Stimulated activated CD4-positive, alpha-beta T cell treated with anti-CD3 and anti-CD28 coated beads, Interleukin-15, amount 100 ng/mL, for 1 hour (primary cell): ENCODE results near the gene MCHR1.
"Not testable (repeated sequence)": the region's sequence is repeated elsewhere in the genome, so short reads cannot be mapped to it uniquely, and the experiment has no call there.

Experiments
- DNase-seq, 2 donors: peaks; one replicate each; pipeline ENCODE4 v3.0.0-alpha.2; 2020; ENCODE audit warnings: low read depth in 1 of 2, low spot score in 1 of 2

Gene MCHR1

DNA sequence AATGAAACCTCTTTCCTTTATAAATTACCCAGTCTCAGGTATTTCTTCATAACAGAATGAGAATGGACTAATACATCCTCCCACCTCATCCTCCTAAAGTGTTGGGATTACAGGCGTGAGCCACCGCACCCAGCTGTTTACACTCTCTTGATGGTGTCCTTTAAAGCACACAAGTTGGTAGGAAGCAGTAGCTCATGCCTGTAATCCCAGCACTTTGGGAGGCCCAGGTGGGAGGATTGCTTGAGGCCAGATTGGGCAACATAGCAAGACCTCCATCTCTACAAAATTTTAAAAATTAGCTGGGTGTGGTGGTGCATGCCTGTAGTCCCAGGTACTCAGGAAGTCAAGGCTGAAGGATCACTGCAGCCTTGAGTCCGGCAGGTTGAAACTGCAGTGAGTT, 23.3 kb upstream of the MCHR1 start:
- not testable (repeated sequence) for DNase-seq

- not testable (repeated sequence) for DNase-seq
Measured at GRCh38 chr22:40656651-40657050, 22.6 kb upstream of the MCHR1 start.

DNA sequence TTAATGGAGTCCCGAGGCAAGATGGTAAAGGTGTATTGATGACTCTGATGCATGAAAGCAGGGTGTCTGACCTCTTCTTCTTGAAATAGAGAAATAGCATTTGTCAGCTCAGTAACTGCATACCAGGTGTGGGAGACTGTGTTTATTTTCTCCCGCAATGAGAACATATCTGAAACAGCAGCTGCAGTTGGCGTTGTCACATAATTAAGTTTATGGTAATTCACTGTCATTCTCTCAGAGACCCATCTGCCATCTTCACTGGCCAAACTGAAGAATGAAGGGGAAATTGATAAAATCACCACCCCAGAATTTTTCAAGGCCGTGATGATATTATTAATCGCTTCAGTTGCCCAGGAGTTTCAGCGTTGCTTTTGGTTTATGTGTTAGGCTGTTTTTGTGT, 20.1 kb upstream of the MCHR1 start:
- no peak for DNase-seq

GRCh38 chr22:40660730-40661129, 18.6 kb upstream of the MCHR1 start:
- DNase-seq, result no peak

DNA sequence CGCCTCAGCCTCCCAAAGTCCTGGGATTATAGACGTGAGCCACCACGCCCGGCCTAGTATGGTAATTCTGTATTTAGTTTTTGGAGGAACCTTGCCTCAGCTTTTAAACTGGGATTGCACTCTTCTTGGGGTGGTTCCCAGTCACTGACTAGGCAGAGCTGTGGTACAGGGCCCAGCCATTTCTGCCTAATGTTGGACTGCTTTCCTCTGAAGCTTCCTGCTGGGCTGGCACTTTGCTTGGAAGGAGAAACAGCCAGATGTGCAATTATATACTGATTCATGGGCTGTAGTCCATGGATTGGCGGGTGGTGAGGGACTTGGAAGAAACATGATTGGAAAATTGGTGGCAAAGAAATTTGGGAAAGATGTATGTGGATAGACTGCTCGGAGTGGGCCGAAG, 17.6 kb upstream of the MCHR1 start:
- no peak for DNase-seq

DNA sequence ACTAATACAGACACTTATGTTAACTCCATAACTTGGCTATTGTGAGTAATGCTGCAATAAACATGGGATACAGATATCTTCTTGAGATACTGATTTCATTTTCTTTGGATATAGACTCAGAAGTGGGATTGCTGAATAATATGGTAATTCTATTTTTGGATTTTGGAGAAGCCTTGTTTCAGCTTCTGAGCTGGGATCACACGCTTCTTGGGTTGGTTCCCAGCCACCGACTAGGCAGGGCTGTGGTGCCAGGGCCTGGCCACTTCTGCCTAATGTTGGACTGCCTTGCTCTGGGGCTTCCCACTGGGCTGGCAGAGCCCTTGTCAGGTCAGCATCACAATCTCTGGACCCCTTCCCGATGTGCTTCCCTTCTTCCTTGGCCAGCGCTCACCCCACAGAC, 14.0 kb upstream of the MCHR1 start:
- no peak for DNase-seq

GRCh38 chr22:40666151-40666848, 13.0 kb upstream of the MCHR1 start:
- no peak for DNase-seq

GRCh38 chr22:40668611-40669411, 10.5 kb upstream of the MCHR1 start:
- DNase-seq, result no peak

- DNase-seq, result no peak
Measured at GRCh38 chr22:40670058-40670457, 9.2 kb upstream of the MCHR1 start.

DNA sequence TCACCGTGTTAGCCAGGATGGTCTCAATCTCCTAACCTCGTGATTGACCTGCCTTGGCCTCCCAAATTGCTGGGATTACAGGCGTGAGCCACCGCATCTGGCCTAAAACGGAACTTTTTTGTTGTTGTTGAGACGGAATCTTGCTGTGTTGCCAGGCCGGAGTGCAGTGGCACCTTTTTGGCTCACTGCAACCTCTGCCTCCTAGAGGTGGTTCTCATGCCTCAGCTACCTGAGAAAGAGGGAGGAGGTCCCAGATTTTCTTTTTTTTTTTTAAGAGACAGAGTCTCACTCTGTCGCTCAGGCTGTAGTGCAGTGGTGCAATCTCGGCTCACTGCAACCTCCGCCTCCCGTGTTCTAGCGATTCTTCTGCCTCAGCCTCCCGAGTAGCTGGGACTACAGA, 7.9 kb upstream of the MCHR1 start:
- DNase-seq, result no peak

DNA sequence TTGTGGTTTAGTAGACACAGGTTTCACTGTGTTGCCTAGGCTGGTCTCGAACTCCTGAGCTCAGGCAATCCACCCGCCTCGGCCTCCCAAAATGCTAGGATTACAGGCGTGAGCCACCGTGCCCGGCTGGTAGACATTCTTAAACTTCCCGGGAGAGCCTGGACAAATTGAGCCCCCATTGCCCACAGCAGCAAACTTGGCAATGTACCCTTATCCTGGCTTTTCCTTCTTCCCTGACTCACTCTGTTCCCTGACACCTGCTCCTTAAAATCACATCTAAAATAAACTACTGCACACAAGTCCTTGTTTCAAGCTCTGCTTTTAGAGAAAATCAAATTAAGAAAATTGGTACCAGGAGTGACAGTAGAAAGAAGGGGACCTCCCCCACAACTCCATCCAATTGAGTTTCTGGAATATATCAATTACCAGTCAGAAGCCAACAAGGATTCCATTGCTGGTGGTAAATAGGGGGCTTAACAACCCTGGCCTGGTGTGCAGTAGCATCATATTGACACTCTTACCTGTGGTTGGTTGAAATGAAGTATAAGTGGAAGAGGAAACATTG, 7.4 kb upstream of the MCHR1 start:
- no peak for DNase-seq

DNA sequence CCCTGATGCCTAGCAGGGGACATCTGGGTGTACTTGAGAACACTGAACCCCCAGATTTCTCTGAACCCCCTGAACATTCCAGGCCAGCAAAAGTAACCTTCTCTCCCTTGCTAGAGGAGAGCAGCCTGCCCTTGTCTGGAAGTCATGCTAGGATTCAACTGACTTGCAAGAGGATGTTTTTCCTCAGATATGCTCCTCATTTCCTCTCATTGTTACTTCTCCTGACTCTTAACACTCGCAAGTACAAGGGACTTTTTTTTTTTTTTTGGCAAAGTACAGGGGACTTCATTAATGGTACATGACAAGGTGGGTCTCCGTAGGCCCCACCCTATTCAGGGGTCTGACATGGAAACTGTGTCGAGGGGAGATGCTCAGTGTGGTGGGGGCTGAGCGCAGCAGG, 6.3 kb upstream of the MCHR1 start:
- DNase-seq, result no peak

DNA sequence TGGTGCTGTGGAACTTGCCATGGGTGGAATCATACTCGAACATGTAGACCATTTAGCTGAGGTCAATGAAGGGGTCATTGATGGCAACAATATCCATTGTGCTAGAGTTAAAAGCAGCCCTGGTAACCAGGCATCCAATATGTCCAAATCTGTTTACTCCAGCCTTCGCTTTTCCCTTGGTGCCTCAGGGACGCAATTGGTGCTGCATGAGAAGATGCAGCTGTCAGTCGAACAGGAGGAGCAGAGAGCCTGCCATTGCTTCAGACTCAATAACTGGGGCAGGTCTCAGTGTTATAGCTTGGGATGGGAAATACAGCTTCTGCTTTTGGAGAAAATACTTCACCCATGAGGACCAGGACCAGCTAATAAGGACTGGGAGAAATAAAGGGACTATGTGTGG, 5.0 kb upstream of the MCHR1 start:
- DNase-seq, result no peak

GRCh38 chr22:40676166-40676565, 3.1 kb upstream of the MCHR1 start:
- not testable (repeated sequence) for DNase-seq

GRCh38 chr22:40676644-40677043, 2.6 kb upstream of the MCHR1 start:
- no peak for DNase-seq

DNA sequence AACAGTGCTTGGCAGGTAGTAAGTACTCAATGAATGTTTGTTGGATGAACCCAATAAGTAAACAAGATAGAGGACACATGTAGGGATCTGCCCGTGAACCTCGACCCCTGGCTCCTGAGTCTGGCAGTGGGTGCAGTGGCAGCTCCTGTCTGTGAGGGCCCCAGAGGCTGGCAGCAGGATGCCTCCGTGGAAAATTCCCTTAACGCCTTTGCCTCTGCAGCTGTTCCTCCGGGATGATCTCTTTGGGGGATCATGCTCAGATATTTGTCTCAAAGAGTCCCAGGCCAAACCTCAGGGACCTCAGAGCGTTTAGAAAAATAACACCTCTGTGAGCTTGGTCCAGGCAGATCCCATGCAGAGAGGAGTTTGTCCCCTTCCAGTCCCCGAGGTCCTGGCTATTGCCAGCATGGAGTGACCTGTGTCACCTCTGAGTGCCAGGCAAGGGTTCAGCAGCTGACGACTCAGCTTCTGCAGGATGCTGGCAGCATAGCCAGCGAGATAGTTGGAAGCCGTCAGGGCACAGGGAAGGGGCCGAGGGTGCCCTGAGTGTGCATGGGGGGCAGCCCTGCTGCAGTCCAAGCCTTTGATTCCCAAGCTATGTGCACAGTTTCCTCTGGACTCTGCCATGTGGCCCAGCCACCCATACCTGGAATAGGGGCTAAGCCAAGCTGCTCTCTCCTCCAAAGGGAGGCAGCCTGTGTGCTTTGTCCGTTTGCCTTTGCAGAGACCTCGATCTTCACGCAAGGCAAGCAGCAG, 613 bp upstream of the MCHR1 start:
- no peak for DNase-seq

DNA sequence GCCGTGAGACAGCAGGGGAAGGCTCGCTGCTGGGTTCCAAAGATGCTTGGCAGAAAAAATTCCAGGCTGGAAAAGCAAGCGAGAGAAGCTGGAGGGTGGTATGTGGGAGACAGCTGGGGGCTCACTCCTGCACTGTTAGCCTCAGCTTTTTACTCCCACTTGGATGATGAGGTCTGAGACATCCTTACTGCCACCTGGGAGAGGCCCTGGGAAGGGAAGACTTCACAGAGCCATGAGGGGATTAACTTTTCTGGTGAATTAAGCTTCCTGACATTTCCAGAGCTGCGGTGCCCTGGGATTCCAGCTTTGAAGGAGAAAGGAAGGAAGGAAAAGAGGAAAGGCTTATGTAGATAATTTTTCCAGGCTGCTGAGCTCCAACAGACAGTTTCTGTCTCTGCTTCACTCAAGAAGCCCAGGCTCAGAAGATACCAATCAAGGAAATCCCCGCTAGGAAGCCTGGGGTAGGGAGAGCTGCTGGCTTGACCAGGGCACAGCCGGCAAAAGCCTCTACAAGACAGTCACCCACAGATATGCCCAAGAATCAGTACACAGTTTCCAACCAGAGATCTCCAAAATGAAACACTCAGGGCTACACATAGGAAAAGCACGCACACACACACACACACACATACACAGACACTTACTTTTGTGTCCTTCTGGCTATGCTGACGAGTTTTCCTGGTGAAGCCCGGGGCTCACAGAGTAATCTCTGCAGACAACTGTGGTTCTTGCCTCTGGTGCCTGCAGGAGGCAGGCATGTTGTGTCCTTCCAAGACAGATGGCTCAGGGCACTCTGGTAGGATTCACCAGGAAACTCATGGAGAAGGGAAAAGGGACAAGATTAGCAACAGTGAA, 907 bp downstream of the MCHR1 start:
- no peak for DNase-seq

DNA sequence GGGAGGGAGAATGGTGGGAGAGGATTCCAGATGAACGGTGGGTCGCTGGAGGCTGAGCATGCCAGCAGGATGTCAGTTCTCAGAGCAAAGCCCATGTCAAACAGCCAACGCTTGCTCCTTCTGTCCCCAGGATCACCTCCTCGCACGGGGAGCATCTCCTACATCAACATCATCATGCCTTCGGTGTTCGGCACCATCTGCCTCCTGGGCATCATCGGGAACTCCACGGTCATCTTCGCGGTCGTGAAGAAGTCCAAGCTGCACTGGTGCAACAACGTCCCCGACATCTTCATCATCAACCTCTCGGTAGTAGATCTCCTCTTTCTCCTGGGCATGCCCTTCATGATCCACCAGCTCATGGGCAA, 1.5 kb downstream of the MCHR1 start:
- DNase-seq, result no peak

GRCh38 chr22:40681451-40681850, 2.2 kb downstream of the MCHR1 start:
- DNase-seq, result no peak

- DNase-seq, result no peak
Measured at GRCh38 chr22:40684728-40685127, 5.4 kb downstream of the MCHR1 start.

GRCh38 chr22:40685406-40685805, 6.1 kb downstream of the MCHR1 start:
- DNase-seq, result no peak
